IPS-18c (cell line): ENCODE results near the gene LRRC58.
"Not testable (repeated sequence)": the region's sequence is repeated elsewhere in the genome, so short reads cannot be mapped to it uniquely, and the experiment has no call there.

ENCODE experiments used
- H3K4me3 ChIP-seq: 2 replicates; pipeline ENCODE4 v1.7.0; 2013; ENCODE audit warnings: low read depth, mild to moderate bottlenecking, low read length, moderate library complexity; ENCODE audit not compliant: insufficient read depth
- H3K9me3 ChIP-seq: one replicate; pipeline ENCODE4 v1.6.1; 2013; ENCODE audit warnings: mild to moderate bottlenecking, low read length, moderate library complexity; ENCODE audit not compliant: control insufficient read depth, insufficient read depth

LRRC58 gene

DNA sequence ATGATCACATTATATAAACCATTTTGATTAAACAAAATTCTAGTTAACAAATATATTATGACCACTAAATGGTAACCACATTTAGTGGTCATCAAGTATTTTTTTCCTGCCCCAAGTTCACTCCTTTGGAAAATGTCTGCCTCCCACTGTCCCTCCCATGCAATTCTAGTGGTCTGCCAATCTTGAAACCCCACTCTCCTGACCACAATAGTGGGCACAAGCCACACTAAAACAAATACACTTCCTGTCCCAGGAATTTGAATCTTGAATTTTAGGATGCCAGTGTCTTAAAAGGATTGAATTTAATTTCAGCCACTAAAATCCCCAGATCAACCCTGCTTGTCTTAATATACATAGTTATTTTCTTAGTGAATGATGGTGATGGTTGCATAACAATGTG, 50.2 kb downstream of the LRRC58 start:
- no peaks in the 10 kb centered on the region for H3K9me3 ChIP-seq
- no peak overlapping the region for H3K4me3 ChIP-seq

DNA sequence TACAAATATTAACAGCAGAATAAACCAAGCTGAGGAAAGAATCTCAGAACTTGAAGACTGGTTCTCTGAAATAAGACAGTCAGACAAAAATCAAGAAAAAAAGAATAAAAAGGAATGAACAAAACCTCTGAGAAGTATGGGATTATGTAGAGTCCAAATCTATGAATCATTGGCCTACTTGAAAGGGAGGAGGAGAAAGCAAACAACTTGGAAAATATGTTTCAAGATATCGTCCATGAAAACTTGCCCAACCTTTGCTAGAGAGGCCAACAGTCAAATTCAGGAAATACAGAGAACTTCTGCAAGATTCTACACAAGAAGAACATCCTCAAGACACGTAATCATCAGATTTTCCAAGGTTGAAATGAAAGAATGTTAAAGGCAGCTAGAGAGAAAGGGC, 57.6 kb downstream of the LRRC58 start:
- H3K4me3 ChIP-seq, H3K9me3 ChIP-seq: not testable (repeated sequence)

DNA sequence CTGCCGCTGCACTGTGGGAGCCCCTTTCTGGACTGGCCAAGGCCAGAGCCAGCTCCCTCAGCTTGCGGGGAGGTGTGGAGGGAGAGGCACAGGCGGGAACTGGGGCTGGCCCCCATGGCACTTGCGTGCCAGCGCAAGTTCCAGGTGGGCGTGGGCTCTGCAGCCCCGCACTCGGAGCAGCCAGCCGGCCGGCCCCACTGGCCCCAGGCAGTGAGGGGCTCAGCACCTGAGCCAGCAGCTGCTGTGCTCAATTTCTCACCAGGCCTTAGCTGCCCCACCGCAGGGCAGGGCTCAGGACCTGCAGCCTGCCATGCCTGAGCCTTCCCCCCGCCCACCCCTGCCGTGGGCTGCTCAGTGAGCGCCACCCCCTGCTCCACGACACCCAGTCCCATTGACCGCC, 59.5 kb downstream of the LRRC58 start:
- no peak overlapping the region for H3K4me3 ChIP-seq
- H3K9me3 ChIP-seq = peaks cover 4% of the 10 kb centered on the region

- Histone ChIP-seq H3K4me3 (no peak overlapping the region), H3K9me3 (peaks cover 2% of the 10 kb centered on the region)
Observed at GRCh38 chr3:120286465-120286864, 62.7 kb downstream of the LRRC58 start.

- H3K4me3 ChIP-seq = peak overlapping the region; percentile 51
- peaks cover under 1% of the 10 kb centered on the region for H3K9me3 ChIP-seq
Observed at GRCh38 chr3:120285508-120285841, 63.7 kb downstream of the LRRC58 start.

- Histone ChIP-seq H3K9me3 (no peaks in the 10 kb centered on the region), H3K4me3 (peak within 1 kb of the TSS; percentile 51)
Observed at GRCh38 chr3:120284747-120285507, 64.2 kb downstream of the LRRC58 start, which contains the start of gene GPR156. GPR156 (minus strand) TSS chr3:120285222; CDS start chr3:120244098, 41,124 bp downstream.

DNA sequence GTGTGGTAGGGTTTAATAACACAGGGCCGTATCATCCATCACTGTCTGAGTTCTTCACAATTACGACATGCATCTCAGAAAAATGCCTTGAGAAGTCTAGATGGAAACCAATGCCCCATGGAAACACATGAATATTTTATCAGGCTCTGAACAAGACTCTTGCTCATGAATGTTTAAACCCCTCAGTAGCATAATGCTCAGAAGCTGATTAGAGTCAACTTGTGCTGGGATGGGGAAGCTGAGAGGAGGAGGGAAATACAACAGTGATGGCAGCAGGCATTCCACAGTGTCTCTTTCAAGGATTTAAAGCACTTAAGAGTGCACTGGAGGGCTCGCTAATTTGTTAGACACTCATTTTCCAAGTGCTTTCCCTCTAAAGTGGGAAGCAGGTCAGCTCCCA, 67.9 kb downstream of the LRRC58 start:
- no peaks in the 10 kb centered on the region for H3K9me3 ChIP-seq
- H3K4me3 ChIP-seq = no peak overlapping the region

GRCh38 chr3:120280566-120280965, 68.6 kb downstream of the LRRC58 start:
- H3K9me3 ChIP-seq = no peaks in the 10 kb centered on the region

GRCh38 chr3:120280026-120280425, 69.1 kb downstream of the LRRC58 start:
- H3K4me3 ChIP-seq = no peak overlapping the region
- H3K9me3 ChIP-seq = no peaks in the 10 kb centered on the region

More at GRCh38 chr3:120280566-120280965, 68.6 kb downstream of the LRRC58 start:
- no peak overlapping the region for H3K4me3 ChIP-seq

GRCh38 chr3:120276767-120277166, 72.4 kb downstream of the LRRC58 start:
- Histone ChIP-seq H3K9me3 (no peaks in the 10 kb centered on the region), H3K4me3 (no peak overlapping the region)

GRCh38 chr3:120275618-120276017, 73.5 kb downstream of the LRRC58 start:
- no peak overlapping the region for H3K4me3 ChIP-seq
- no peaks in the 10 kb centered on the region for H3K9me3 ChIP-seq

DNA sequence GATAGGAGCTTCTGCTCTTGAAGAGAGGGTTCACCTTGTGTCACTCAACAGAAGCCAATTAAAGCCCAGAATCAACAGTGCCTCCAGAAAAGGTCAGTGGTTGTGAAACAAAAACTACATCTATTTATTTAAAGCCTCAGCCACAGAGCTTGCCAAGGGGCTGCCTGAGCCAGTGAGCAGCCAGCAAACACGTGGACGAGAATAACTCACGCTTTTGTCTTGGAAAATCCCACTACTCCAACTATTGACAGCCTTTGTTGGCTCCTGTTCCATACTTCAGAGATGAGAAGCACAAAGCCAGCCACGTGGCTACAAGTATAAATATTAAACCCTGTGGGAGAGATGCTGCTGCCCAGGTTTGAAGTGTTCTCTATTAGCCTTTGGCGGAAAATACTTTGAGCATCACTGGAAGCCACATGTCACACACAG, 74.4 kb downstream of the LRRC58 start:
- Histone ChIP-seq H3K9me3 (no peaks in the 10 kb centered on the region), H3K4me3 (no peak overlapping the region)
